GM12892 (cell line): Measurements from ENCODE around the gene EXOSC7.

Experiments
- POLR2A ChIP-seq: IDR thresholded peaks from 2 replicates; pipeline ENCODE4 v1.6.1; 2011; ENCODE audit warnings: low read depth, low read length, control low read depth
- POLR2AphosphoS5 ChIP-seq: IDR thresholded peaks from 2 replicates; pipeline ENCODE4 v1.6.1; 2011; ENCODE audit warnings: low read depth, low read length, control low read depth
- TAF1 ChIP-seq: IDR thresholded peaks from 2 replicates; pipeline ENCODE4 v1.6.1; 2011; ENCODE audit warnings: low read depth, mild to moderate bottlenecking, control low read depth, low read length, borderline replicate concordance

- TF ChIP-seq POLR2A (no peak), POLR2AphosphoS5 (no peak), TAF1 (no peak)
Measured at GRCh38 chr3:45002139-45002660, 26.2 kb downstream of the EXOSC7 start.
